Neural cell (in vitro differentiated cells): Measurements from ENCODE around the gene SYT11. TPM values are rescaled to one million over a fixed set of nuclear protein-coding genes. Genes with fewer than 3 reads are reported as not detected.

Experiments used
- H2AFZ ChIP-seq: fragments of 200-600, 300-800 bp; sonication (generic), shearing (Covaris generic); 2 replicates; pipeline ENCODE4 v1.6.0; 2014; ENCODE audit warnings: low read depth, mild to moderate bottlenecking, antibody characterized with exemption, low read length, moderate library complexity
- H3F3A ChIP-seq: fragments of 200-600 bp; shearing (Covaris generic); 2 replicates; pipeline ENCODE4 v1.6.1; 2016; ENCODE audit warnings: mild to moderate bottlenecking, moderate library complexity, mixed read lengths, antibody characterized with exemption, low read length; ENCODE audit not compliant: insufficient read depth, poor library complexity, severe bottlenecking
- H3K27ac ChIP-seq: fragments of 200-600, 300-800 bp; sonication (generic), shearing (Covaris generic); 2 replicates; pipeline ENCODE4 v1.5.1; 2014; ENCODE audit warnings: mild to moderate bottlenecking, low read length, moderate library complexity
- H3K27me3 ChIP-seq: fragments of 300-800, 200-600 bp; sonication (generic), shearing (Covaris generic); 2 replicates; pipeline ENCODE4 v1.6.0; 2014; ENCODE audit warnings: mild to moderate bottlenecking, low read depth, low read length, moderate library complexity; ENCODE audit not compliant: insufficient read depth
- H3K36me3 ChIP-seq: fragments of 300-800, 200-600 bp; sonication (generic), shearing (Covaris generic); 2 replicates; pipeline ENCODE4 v1.5.1; 2014; ENCODE audit warnings: mild to moderate bottlenecking, antibody characterized with exemption, low read length, moderate library complexity; ENCODE audit not compliant: insufficient read depth
- H3K4me2 ChIP-seq: fragments of 300-800, 200-600 bp; sonication (generic), shearing (Covaris generic); 2 replicates; pipeline ENCODE4 v1.6.0; 2014; ENCODE audit warnings: mild to moderate bottlenecking, low read length
- H3K4me3 ChIP-seq: fragments of 300-800, 200-600 bp; sonication (generic), shearing (Covaris generic); 2 replicates; pipeline ENCODE4 v1.5.1; 2014; ENCODE audit warnings: mild to moderate bottlenecking, low read length, moderate library complexity
- H3K79me2 ChIP-seq: fragments of 200-600 bp; shearing (Covaris generic); replicated peaks from 2 replicates; pipeline ENCODE4 v1.6.0; 2014; ENCODE audit warnings: mild to moderate bottlenecking, low read length, moderate library complexity; ENCODE audit not compliant: insufficient read depth
- H3K9ac ChIP-seq: fragments of 300-800, 200-600 bp; sonication (generic), shearing (Covaris generic); 2 replicates; pipeline ENCODE4 v1.6.1; 2016; ENCODE audit warnings: mild to moderate bottlenecking, low read length, mixed read lengths
- H3K9me2 ChIP-seq: fragments of 200-600 bp; shearing (Covaris generic); 2 replicates; pipeline ENCODE4 v1.6.1; 2016; ENCODE audit warnings: mild to moderate bottlenecking, low read length, mixed read lengths; ENCODE audit not compliant: insufficient read depth
- H3K9me3 ChIP-seq: fragments of 200-600, 300-800 bp; sonication (generic), shearing (Covaris generic); 2 replicates; pipeline ENCODE4 v1.6.1; 2016; ENCODE audit warnings: mild to moderate bottlenecking, mixed run types, low read length, moderate library complexity, mixed read lengths
- H4K20me1 ChIP-seq: fragments of 200-600 bp; shearing (Covaris generic); 2 replicates; pipeline ENCODE4 v1.6.1; 2016; ENCODE audit warnings: mild to moderate bottlenecking, mixed run types; ENCODE audit not compliant: insufficient read depth
- CTCF ChIP-seq: fragments of 450-650 bp; IDR thresholded peaks from 2 replicates; pipeline ENCODE4 v1.5.1; 2014; ENCODE audit warnings: antibody characterized with exemption, mild to moderate bottlenecking, moderate library complexity; ENCODE audit not compliant: poor library complexity, severe bottlenecking
- EP300 ChIP-seq: fragments of 450-650 bp; conservative IDR thresholded peaks from 2 replicates; pipeline ENCODE4 v1.6.1; 2014; ENCODE audit warnings: antibody characterized with exemption, mild to moderate bottlenecking, moderate library complexity; ENCODE audit not compliant: poor library complexity, severe bottlenecking
- EZH2 ChIP-seq: fragments of 200-600, 300-800 bp; shearing (Covaris generic), sonication (generic); IDR thresholded peaks from 2 replicates; pipeline ENCODE4 v1.6.1; 2014; ENCODE audit warnings: antibody characterized with exemption, low read length, borderline replicate concordance, mild to moderate bottlenecking; ENCODE audit not compliant: insufficient read depth, poor library complexity, severe bottlenecking
- MXI1 ChIP-seq: fragments of 450-650 bp; conservative IDR thresholded peaks from 2 replicates; pipeline ENCODE4 v1.6.1; 2014; ENCODE audit warnings: antibody characterized with exemption, mild to moderate bottlenecking; ENCODE audit not compliant: poor library complexity, severe bottlenecking
- POLR2AphosphoS5 ChIP-seq: IDR thresholded peaks from 2 replicates; pipeline ENCODE4 v1.6.1; 2012
- RAD21 ChIP-seq: fragments of 450-650 bp; conservative IDR thresholded peaks from 2 replicates; pipeline ENCODE4 v1.6.1; 2014; ENCODE audit warnings: antibody characterized with exemption, mild to moderate bottlenecking, moderate library complexity
- REST ChIP-seq: IDR thresholded peaks from 2 replicates; pipeline ENCODE4 v1.6.1; 2012; ENCODE audit warnings: borderline replicate concordance
- SMC3 ChIP-seq: fragments of 450-650 bp; conservative IDR thresholded peaks from 2 replicates; pipeline ENCODE4 v1.6.1; 2014; ENCODE audit warnings: antibody characterized with exemption, mild to moderate bottlenecking, moderate library complexity; ENCODE audit not compliant: poor library complexity
- TAF1 ChIP-seq: IDR thresholded peaks from 2 replicates; pipeline ENCODE4 v1.6.1; 2012; ENCODE audit warnings: low read depth
- polyA plus RNA-seq: library from polyadenylated mRNA; depleted of rRNA; stranded (reverse); fragments of >200 nt; gene quantifications from 2 replicates; pipeline ENCODE4 v1.2.3, GENCODE V29; 2014

SYT11 gene
- polyA plus RNA-seq, 1 donor from 2014 or later = 122 TPM

DNA sequence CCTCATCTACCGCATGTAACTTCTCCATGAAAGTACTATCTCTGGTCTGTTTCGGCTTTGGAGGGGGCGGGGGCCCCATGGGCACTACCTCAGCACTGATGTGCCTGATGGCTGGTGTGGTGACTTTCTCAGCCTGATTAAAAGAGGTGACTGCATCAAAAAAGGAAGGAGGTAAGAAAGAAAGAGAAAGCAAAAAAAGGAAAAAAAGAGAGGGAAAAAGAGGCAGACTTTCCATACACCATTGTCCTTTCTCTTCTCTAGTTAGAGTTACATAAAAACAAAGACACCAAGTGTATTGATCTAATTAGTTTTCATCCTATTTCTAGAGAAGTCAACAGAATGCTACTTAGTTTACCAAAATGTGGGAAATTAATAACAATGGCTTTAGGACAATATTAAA, 45.7 kb upstream of the SYT11 start:
- Histone ChIP-seq H4K20me1 (no peaks in the 10 kb centered on the region), H3K27ac (no peak overlapping the region), H3K9me2 (no peaks in the 10 kb centered on the region), H3K79me2 (no peaks in the 10 kb centered on the region), H3K4me3 (no peak overlapping the region), H3K36me3 (no peaks in the 10 kb centered on the region), H2AFZ (no peak overlapping the region), H3K9ac (no peak overlapping the region), H3K27me3 (no peaks in the 10 kb centered on the region), H3K4me2 (no peak overlapping the region), H3K9me3 (no peaks in the 10 kb centered on the region), H3F3A (no peaks in the 10 kb centered on the region)
- TF ChIP-seq EP300 (no peak), EZH2 (no peak), REST (no peak), RAD21 (no peak), CTCF (no peak), POLR2AphosphoS5 (no peak), TAF1 (no peak), SMC3 (no peak), MXI1 (no peak)

GRCh38 chr1:155816351-155816750, 43.0 kb upstream of the SYT11 start:
- TF ChIP-seq SMC3 = no peak
- no peak for TF ChIP-seq CTCF
- no peak for TF ChIP-seq EP300
- no peak for TF ChIP-seq RAD21
- TF ChIP-seq EZH2 = no peak
- TF ChIP-seq REST = no peak
- no peak for TF ChIP-seq TAF1
- no peak for TF ChIP-seq POLR2AphosphoS5
- TF ChIP-seq MXI1 = no peak
- no peak overlapping the region for H2AFZ ChIP-seq

More at GRCh38 chr1:155816351-155816750, 43.0 kb upstream of the SYT11 start:
- no peaks in the 10 kb centered on the region for H3F3A ChIP-seq
- no peak overlapping the region for H3K4me2 ChIP-seq
- no peaks in the 10 kb centered on the region for H3K9me2 ChIP-seq
- no peaks in the 10 kb centered on the region for H3K9me3 ChIP-seq
- no peaks in the 10 kb centered on the region for H4K20me1 ChIP-seq
- peaks cover under 1% of the 10 kb centered on the region for H3K36me3 ChIP-seq
- H3K9ac ChIP-seq = no peak overlapping the region
- no peak overlapping the region for H3K4me3 ChIP-seq
- no peaks in the 10 kb centered on the region for H3K27me3 ChIP-seq
- H3K79me2 ChIP-seq = no peaks in the 10 kb centered on the region
- no peak overlapping the region for H3K27ac ChIP-seq
